Cardiac fibroblast (primary cell): ENCODE data around the gene CEBPA.
A peak's percentile ranks its signal among the peaks of the same experiment; 100 is the strongest.

Source experiments
- DNase-seq, 2 donors: peaks; one replicate each; pipeline versions ENCODE4 v3.0.0 to v3.0.0-alpha.2; 2010; ENCODE audit warnings: low read depth in 2 of 2
- H3K4me3 ChIP-seq, 2 donors: replicated peaks in 1 of 2; 1 replicate in 1 of 2; 2 replicates in 1 of 2; pipeline ENCODE4 v1.5.1; 2011; ENCODE audit warnings: low read depth in 2 of 2, low read length in 2 of 2, mild to moderate bottlenecking in 2 of 2, moderate library complexity in 1 of 2
- CTCF ChIP-seq: IDR thresholded peaks from one replicate; pipeline ENCODE4 v1.5.1; 2011; ENCODE audit warnings: low read depth, mild to moderate bottlenecking, low read length, inconsistent platforms

CEBPA gene

GRCh38 chr19:33264881-33265445 lies 37.4 kb downstream of the CEBPA start:
- TF ChIP-seq CTCF = no peak
- no peak overlapping the region for H3K4me3 ChIP-seq

GRCh38 chr19:33263325-33264023 lies 38.9 kb downstream of the CEBPA start:
- no peak for TF ChIP-seq CTCF
- DNase-seq = no peak
- no peak overlapping the region for H3K4me3 ChIP-seq

More at GRCh38 chr19:33264881-33265445, 37.4 kb downstream of the CEBPA start:
- DNase-seq = no peak

- TF ChIP-seq CTCF = no peak
- H3K4me3 ChIP-seq = no peak overlapping the region
- no peak for DNase-seq
Observed at GRCh38 chr19:33261511-33262189, 40.7 kb downstream of the CEBPA start.

- no peak for DNase-seq
- no peak overlapping the region for H3K4me3 ChIP-seq
- no peak for TF ChIP-seq CTCF
Observed at GRCh38 chr19:33260628-33261418, 41.5 kb downstream of the CEBPA start.

GRCh38 chr19:33259539-33259938 lies 42.8 kb downstream of the CEBPA start:
- no peak overlapping the region for H3K4me3 ChIP-seq
- DNase-seq = peak; percentile 7 to 12
- no peak for TF ChIP-seq CTCF

- no peak for DNase-seq
- no peak for TF ChIP-seq CTCF
- no peak overlapping the region for H3K4me3 ChIP-seq
Observed at GRCh38 chr19:33257828-33258227, 44.5 kb downstream of the CEBPA start.
